GM21717 (cell line): ENCODE results near the gene CCNB3.

Source experiments
- ATAC-seq: cut with Tn5 transposase; IDR thresholded peaks from one replicate; pipeline ENCODE4 v1.9.1; 2021; ENCODE audit warnings: mild to moderate bottlenecking, moderate library complexity; ENCODE audit not compliant: unreplicated experiment

Gene CCNB3

DNA sequence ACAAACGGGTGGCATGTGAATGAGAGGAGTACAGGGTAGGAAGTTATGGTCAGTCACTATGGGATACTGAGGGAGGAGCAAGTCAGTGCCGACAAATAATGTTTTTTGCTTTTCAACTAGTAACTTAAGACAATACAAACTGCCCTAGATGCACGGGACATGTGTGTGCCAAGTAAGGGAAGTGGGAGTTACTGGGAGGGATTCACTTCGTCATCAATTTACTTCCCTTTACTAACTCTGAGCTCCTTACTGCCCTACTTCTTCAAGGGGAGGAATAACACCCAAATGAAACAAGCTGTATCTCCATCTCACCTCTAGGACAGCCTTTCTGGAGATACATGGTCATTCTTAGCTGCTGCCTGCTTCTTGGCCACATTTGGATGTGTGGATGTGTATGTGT, 168.4 kb downstream of the CCNB3 start:
- ATAC-seq = no peak

DNA sequence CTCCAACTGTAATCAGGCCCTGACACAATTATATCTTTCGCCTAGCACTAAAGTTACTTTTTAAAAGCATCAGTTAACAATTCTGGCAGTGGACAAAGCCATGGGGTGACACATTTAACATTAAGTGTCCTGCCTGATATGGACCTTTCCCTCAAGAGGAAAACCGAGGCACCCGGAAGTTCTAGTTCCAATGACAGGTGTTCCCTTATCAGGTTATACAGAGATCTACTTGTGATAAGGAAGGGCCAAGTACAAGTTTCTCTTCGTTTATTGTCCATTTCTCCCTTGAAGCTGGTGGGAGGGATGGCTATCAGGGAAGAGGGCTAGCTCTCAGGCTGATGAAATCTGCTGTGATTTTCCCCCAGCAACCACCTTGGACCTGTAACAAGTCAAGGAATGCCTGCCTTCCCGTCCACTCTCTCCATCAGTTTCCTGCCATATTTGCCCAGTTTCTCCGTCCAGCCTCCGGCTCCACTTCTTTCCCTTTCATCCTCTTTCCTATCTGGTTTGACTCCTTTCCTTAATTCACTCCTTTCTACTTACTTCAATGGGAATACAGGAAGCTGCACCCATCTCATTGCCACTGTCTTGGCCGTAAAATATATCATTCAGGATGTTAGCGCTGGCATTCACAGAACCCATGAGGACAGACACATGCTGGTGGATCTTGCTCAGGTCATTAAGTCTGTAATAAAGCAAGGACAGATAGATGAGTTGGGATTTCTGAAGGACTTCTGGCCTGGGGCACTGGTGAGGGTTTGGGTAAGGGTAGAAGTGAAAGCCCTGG, 171.1 kb downstream of the CCNB3 start:
- no peak for ATAC-seq

DNA sequence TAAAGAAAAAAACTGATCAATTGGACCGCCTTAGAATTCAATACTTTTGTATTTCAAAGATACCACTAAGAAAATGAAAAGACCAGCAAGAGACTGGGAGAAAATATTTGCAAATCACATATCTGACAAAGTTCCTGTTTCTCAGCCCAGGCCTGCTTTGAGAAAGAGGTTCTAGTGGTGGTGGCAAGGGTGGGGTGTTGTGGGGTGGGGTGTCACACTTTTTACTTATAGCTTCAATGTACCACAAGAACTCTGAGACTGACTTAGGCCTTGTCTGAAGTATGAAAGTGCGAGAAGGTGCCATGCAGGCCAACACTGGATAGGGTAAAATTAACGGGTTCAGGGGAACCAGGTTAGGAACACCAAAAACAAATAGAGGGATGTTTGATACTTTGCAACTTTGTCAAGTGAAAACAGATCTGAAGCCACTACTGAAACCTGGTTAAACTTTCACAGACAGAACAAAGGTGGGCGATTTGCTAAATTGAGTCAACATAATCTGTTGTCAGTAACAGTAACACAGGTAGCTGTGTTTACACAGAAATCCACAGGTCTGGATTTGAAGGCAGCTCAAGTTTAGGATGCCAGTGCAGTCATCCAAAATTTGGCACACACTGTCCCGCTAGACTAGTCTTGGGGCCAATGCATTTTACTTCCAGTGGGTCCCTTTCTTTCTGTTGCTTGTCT, 177.3 kb downstream of the CCNB3 start:
- no peak for ATAC-seq

GRCh38 chrX:50386520-50386919, 182.0 kb downstream of the CCNB3 start:
- no peak for ATAC-seq

DNA sequence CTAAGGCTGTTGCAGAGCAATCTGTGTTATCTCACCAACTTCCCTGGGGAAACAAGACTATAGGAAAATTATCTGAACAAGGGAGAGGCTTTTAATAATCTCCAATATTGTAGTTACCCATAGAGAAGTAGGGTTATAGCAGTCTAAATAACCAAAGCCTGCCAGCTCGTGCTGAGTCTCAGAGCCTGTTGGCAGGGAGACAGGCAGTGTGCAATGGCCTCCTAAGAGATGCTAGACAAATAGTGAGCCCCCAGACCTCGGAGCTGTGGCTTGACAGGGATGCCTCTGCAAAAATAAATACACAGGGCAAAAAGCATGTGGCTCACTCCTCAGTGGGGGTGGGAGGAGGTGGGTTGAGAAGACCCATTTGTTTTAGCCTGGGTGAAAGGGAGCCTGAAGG, 189.3 kb downstream of the CCNB3 start:
- ATAC-seq = no peak
